Femur (tissue), 1 donor: ENCODE data around the gene EXOC2.

ENCODE experiments used
- DNase-seq: peaks from one replicate; pipeline ENCODE4 v3.0.0-alpha.2; 2017

The EXOC2 gene

DNA sequence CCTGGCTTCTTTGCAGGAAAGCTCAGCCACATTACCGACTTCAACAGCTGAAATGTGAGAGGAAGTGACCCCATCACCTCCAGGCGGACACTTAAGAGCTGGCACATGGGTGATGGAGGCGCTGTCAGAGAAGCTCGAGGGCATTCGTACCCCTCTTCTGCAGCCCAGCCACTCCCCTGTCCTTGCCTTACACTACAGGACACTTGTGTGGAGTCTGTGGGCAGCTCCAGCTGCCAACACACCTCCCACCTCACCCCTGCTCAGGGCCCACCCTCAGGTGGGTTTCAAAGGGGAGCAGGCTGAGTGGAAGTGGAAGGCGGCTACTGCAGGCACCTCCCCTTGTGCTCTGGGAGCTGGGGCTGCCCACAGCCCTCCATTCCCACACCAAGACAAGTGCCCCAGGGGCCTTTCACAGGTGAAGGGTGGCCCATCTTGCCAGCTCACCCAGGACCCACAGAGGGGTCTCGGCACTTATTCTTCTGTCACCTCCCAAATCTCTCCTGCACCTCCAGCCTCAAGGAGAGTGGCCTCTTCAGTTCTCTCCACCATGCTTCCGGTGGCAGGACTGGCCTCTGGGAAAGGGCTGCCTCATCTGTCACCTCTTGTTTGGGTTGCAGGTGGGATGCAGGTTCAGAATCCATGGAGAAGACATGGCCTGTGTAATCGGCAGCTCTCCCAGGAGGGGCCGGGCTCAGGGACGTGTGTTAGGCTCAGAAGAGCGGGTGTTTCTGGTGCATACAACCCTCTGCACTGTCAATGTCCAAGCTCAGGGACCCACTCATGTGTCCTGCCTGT, 251.6 kb downstream of the EXOC2 start:
- DNase-seq, result no peak

GRCh38 chr6:439641-440167, 253.2 kb downstream of the EXOC2 start:
- no peak for DNase-seq

DNA sequence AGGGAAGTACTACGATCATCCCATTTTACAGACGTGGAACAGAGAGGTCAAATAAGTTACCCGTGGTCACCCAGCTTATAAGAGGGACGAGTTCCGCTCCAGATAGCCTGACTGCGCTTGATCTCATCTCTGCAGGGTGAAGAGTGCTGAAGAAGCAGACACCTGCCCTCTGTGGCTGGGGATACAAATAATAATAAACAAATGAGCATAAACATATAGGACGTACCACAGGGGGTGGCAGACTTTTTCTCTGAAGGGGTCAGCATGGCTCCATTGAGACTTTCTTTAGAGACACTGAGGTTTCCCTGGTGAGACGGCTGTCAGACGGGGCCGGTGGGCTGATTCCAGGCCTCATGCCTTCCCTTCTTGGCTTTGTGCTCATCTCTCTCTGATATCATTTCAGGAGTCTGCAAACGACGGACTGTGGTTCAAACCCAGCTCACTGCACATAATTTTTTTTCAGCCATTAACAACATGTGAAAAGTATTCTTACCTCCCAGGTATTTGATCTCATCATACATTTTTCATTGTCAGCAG, 254.2 kb downstream of the EXOC2 start:
- DNase-seq, result no peak

DNA sequence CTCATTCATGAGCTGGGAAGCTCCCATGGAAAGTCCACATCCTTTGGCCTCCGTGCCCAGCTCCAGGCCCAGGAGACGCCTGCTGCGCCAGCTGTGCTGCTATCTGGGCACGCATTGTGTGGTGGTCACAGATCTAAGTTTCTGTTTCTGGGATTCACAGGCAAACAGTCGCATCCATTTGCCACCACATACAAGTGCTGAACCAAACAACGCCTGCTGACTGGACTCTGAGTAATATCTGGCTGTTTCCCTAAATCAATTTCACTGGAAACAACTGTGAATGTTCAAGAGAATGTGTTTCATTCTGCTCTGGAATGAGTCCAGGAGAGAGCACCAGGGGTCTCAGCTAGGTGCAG, 255.9 kb downstream of the EXOC2 start:
- DNase-seq, result no peak

DNA sequence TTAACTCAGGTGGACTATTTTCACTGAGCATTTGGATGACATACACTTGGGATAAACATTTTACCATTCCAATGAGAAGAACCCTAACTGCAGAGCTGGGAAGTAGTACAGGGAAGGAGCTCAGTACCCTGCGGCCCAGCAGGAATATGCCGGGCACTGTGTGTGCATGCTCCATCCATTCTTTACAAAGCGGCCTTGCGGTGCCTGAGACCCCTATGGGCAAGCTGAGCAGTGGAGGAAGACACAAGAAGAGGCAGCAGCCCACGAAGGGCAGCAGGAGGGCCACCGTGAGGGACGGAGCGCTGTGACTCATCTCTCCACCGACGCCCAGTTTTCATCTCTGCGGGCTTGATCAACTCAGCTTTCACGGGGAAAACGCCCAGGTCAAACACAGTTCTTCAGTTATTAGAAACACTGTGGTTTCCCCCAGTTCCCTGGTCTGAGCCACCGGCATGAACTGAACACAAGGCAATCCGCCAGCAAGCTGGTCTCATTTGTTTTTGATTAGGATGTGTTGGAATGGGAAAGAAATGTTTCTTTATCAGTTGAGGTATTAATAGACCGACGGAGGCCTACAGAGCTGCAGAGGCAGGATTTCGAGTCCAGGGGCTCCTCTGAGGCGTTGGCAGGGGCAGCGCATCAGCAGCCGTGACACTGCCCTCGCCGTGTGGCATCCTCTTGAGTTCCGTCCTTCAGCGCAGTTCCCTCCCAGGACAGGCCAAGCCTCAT, 256.5 kb downstream of the EXOC2 start:
- no peak for DNase-seq

- DNase-seq, result no peak
These were observed 257.3 kb downstream of the EXOC2 start for GRCh38 chr6:435441-436307.
